NCI-H187 (cell line): ENCODE measurements around the gene PLA2G4A.

ENCODE experiments used
- DNase-seq, 2 experiments: peaks; one replicate each; lab custom pipeline; 2025; lab: John Stamatoyannopoulos, UW

PLA2G4A gene

DNA sequence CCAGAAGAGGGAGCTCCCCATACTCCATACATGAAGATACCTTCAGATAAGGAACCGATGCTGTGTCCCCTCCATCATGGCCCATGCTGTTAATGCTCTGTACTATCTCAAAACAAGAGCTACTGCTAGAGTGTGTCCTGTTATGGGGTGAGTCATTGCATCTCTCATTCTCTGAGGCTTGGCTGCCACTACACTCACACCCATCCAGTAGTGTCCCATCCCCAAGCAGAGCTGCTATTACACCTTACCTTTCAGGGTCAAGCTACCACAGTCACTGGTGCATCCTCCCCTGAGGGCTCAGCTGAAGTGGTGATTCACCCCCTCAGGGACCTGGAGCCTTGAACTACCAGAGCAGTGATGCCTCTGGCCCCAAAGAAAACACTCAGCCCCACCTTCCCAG lies 198.5 kb downstream of the PLA2G4A start:
- no peak for DNase-seq

DNA sequence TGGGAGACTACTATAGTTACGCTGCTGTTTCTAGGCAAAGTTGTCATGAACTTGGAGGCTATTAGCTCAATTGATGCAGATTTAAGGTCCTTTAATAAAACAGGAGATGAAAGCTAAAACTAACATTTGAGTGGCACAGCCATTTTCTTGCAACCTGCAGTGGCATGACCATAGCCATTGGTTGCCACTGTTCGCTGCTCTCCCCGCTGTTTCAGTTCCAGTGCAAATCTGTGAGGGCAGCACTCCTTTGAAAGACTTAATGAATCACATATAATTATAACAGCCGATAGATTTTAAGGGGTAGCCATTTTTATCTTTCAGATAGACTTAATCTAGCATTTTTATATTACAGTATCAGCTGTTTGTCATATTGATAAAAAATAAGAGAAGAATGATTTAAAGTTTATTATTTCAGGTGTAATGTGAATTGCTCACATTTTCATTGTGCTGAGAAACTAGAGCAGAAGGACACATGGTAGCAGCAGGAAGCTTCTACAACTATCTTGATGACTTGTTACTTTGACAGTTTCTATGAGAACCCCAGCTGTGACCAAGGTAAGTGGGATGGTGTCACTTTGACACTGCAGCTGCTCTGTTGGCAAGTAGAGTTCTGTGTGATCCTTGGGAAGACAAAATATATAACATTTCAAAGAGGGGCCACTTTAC lies 203.7 kb downstream of the PLA2G4A start:
- DNase-seq = no peak

DNA sequence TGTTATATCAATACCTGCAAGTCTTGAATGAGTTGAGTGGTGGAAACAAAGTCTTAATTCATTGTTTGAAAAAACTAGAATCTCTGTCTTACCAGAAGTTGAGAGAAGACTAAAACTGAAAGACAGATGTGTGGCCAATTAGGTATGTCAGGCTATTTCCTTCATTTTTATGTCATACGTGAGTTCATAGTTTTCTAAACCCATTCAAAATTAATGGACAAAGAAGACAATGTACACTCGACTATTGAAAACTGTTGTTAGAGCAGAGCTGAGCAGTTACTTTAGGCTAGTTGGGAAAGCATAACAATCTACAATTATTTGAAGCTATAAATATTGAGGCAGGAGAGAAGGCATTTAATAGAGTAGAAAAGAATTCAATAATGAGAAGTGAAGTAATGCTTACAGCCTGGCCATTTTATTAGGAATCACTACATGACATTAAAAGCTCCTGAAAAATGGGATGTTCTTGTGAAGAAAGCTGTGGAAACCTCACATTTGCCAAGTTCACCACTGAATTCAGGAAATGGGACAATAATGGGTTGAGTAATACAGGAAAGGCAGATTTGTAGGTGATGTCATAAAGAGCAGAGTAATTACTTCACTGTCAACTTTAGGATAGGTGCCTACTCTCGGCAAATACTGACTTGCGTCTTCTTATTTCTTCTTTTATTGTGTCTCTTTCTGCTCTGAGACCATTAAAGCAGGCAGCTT lies 204.4 kb downstream of the PLA2G4A start:
- DNase-seq = no peak

DNA sequence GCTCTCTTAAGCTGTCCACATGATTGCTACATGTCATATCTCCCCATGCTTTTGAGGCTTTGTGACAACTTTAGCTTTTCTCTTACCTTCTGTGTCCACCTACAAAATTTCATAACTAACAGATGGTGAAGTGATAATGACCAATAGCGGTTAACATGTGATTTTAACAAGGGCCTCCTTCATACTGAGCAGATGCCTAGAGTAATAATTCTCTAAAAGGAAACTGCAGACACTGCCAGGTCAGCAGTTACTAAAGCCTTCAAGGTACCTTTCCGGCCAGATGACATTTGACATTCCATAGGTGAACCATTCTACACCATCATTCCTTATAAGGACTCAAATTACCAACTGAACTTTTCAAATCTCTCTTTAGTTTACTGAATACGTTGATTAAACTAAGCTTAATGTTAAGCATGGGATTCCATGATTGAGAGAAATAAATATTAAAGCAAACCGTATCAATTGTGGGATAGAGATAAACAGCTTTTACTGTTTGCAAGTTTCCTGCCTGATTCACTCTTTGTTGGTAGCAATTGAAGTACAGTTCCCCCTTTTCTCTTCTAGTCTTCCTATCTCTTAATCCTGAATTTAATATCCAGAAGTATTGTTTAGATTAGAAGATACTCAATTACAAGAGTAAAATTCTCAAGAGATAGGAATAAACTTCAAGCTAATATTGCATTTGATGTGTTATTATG lies 205.1 kb downstream of the PLA2G4A start:
- no peak for DNase-seq

GRCh38 chr1:187034501-187034900 lies 205.8 kb downstream of the PLA2G4A start:
- no peak for DNase-seq

GRCh38 chr1:187037973-187038553 lies 209.3 kb downstream of the PLA2G4A start:
- no peak for DNase-seq
